GM19035 (cell line): Measurements from ENCODE around the gene ADGRB3.
A peak's percentile ranks its signal among the peaks of the same experiment; 100 is the strongest.

Experiments used
- ATAC-seq: cut with Tn5 transposase; IDR thresholded peaks from one replicate; pipeline ENCODE4 v1.9.1; 2021; ENCODE audit not compliant: unreplicated experiment

The ADGRB3 gene

DNA sequence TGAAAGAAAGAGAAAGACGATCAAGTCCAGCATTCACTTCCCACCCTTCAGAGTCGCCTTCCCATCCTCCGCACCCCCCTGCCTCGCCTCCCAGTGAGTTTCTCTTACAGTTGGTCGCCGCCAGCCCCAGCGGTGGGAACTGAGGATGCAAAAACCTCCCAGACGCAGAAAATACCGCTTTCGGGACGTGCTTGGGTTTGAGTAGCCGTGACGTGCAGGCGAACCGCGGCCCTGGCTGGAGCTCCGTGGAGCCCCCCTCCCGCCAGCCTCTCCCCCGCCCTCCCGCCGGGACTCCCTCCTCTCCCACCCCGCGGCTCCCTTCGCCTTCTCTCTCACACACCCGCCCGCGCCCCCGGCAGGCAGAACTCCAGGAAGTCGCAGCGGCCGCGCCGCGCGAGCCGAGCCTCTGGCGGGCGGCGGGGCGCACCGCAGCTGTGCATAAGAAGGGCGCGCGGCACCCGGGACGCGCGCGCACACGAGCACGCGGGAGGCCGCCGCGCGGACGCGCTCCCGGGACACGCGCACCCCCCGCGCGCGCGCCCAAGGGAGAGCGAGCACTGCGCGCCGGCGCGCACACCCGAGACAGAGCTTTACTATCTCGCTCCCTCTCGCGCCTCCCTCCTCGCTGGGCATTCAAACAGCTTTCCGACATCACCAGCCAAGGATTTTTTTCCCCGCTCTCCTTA is at the start of gene ADGRB3:
Gene ADGRB3, plus strand, starts transcription at position 557 of the 686 bp plus-strand sequence. CDS start 3,394 bp downstream, outside the sequence.
- ATAC-seq: peak; percentile 79

DNA sequence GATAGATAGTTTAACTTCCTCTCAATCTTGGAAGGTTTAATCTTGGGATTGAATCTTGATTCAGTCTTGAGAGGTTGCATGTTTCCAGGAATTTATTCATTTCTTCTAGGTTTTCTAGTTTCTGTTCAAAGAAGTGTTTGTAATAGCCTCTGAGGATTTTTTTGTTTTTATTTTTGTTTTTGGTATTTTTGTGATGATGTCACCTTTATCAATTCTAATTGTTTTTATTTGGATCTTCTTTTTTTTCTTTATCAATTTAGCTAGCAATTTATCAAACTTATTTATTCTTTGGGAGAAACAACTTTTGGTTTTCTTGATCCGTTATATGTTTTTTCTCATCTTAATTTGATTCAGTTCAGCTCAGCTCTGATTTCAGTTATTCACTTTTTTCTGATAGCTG is 41.5 kb upstream of the ADGRB3 start:
- ATAC-seq: no peak

DNA sequence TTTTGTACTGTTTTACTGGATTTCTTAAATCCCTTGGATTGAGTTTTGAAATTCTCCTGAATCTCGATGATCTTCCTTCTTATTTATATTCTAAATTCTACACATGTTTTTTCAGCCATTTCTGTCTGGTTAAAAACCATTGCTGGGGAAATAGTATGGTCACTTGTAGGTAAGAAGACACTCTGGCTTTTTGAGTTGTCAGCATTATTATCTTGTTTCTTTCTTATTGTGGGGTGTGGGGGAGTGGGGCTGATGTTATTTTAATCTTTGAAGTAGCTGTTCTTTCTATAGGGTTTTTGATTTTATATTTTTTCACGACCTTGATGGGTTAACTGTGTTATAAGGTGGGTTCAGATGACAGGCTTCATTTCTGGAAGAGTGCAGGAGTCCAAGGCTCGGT is 37.4 kb upstream of the ADGRB3 start:
- no peak for ATAC-seq

DNA sequence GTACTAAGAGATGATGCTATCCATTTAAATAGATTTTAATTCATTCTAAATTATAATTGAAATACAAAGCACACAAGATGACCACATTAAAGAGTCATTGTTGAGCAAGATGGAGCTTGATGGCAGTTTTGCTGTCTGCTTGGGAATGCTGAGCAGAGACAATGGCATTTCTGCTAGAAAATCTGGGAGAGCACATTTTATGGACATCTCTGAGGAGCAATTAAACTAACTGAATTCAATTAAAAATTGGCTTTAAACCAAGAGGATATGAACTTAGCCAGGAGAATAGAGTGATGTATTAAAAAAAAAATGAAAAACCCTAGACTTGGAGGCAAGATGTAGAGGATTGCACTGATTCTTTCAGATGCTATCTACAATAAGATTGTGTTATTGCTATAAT is 19.1 kb upstream of the ADGRB3 start:
- ATAC-seq: no peak

DNA sequence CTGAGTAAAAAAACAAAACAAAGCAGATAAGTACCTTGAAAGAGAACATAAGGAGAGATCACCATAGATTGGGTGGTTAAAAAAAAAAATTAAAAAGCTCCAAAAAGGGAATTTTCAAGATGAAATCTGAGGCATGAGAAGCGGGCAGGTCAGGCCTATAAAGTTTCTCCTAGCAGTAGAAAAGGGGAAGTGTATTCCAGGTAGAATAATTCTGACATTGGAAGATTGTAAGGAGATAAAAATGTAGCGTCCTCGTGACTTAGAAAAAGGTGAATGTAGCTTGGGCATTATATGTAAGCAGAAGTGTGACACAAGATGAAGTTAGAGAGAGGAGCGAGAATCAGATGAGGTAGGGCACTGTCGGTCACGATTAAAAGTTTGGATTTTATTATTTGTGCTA is 9.1 kb upstream of the ADGRB3 start:
- ATAC-seq: no peak

DNA sequence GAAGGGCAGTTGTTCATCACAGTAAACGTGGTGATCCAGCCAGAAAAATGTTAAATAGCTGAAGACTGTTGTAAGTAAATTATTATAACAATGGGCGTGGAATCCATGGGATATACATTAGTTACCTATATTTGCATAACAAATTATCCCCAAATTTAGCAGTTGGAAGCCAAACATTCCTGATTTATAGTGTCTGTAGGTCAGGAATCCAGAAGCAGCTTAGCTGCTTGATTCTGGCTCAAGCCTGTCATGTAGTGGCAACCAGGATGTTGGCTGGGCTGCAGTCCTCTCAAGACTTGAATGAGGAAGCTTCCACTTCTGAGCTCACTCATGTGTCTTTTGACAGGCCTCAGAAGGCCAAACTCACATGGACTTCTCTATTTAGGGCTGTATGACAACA is 6.9 kb upstream of the ADGRB3 start:
- no peak for ATAC-seq

DNA sequence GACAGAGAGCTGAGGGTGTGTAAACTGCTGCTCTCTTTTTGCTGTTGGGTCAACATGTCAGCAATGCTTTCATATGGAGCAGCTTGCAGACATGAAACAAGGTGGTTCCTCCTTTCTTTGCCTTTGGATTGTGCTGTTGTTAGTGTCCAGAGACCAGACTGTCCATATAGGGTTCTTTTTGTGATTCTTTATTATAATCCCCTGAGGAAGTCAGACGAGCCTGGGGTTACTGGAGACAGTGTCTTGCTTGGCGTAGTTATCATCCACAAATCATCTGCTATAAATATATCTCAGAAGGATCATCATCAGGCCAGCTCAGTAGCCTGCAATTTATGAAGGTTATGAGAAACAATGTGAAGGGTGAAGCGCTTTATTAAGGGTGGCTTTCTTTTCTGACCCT is 2.3 kb upstream of the ADGRB3 start:
- no peak for ATAC-seq

DNA sequence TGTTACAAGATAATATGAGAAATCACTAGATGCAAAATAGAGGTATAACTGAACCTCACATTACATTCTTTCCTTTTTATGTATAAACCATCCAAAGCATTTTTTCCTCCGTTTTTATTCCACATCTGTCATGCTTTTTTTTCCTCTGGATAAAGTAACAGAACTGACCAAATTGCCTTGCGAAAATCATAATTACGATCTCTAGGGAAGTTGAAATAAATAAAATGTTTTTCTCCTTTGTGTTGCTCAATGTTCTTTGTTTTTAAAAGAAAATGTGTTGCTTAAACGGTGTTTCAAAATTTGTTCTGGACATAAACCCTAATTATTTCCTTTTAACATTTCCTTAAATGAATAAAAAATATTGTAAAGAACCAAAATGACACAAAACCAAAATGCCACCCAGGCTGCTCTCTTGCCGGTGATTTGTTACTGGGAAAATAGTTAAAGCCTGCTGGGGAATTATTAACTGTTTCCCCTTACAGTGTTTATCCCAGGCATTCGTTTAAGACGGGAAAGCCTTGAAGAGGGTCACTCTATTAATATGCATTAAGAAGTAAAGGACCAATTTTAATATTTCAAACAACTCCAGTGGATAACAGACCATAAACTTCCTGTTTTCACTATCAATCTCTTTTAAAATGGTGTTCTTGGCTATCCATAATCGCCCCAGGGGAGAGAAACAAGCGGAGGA is 1.7 kb upstream of the ADGRB3 start:
- ATAC-seq: no peak

DNA sequence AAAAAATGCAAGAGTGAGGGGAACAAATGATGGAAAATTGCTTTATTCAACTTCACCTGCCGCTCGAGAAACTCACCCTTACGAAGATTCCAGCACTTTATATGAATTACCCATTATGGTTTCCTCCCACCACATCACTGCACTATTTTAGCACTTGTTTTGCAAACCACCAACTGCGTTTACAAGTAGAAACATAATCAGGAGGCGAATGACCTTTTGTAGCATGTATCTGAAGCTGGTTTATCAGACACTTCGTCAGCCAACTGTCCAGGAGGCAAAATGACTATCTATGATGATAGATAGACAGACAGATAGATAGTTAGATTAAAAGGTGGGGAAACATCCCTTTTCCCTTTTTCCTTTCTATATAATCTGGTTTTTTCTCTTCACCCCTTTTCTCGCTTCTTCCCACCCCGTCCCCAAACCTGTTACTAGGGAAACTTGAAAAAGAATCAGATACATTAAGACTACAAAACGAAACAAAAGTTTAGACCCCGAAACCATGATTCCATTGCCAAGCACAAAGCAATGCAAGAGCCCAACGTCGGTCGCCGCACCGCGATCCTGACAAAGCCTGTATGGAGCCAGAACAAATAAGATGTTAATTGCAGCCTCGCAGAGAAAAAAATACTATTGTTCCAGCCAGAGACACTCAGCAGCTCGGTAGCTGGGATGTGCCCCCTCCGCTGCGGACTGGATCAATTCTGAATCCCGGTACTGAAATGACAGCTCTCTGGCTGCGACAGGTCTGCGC is 933 bp upstream of the ADGRB3 start:
- ATAC-seq: no peak

DNA sequence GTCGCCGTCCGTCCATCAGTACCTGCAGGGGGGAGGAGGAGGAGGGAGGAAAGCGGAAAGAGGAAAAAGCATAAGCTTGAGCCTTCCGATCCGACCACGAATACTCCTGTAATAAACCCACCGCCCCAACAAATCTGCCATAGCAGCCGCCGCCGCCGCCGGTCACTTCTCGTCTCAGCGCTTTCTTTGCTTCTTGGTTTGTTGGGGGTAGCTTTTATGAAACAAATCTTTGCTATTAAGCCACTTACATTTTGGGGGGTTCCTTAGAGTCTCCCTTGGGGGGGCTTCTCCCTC is 277 bp downstream of the ADGRB3 start:
- peak; percentile 5 for ATAC-seq

DNA sequence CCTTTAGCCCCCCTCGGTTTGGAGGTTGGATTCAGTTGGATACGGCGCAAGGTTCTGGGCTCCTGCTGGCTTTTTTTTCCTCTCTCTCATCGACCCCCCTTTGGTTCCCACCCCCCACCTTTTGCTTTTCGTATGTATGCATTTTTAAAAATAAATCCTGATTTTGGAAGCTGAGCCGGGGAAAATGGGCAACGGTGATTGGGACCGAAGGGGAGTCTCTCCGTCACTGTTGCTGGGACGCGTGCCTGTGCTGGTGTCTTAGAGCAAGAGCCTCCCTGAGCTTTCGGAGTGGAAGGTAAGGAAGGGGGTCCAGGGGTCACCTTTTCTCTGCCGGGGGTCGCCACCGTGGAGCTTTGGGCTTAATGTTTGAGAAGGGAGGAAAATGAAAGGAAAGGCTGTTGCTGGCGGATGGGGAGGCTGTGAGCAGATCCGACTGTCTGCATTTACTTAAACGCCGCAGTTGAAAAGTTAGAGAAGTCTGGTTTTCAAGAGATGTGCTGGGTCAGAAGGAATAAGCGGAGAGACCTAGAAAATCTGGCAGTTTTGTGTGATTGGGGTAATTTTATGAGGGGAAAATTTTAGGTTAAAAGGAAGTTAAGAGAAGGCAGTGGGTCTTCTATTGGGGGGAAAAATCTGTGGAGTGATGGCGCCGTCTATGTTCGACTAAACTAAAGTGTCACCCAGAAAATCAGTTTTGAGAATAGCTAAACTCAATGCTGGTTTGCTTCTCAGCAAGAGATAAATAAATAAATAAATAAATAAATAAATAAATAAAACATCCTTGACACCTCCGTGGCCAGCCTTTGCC is 828 bp downstream of the ADGRB3 start:
- no peak for ATAC-seq

DNA sequence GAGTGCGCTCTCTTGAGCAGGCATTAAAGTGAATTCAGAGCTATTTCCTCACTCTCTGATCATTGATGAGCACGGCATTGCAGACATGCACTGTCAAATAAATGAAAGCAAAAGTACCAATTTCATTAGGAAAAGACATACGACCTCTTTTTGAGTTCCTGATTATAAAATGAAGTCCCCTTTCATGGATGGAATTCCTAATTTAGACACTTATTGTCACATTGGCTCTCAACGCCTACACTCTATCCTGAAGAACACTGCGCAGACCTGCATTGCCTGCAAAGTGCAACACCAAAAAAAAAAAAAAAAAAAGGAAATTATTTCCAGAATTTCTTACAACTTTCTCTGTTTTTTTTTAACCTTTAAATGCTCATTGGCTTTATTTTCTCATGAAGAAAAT is 1.6 kb downstream of the ADGRB3 start:
- ATAC-seq: no peak

DNA sequence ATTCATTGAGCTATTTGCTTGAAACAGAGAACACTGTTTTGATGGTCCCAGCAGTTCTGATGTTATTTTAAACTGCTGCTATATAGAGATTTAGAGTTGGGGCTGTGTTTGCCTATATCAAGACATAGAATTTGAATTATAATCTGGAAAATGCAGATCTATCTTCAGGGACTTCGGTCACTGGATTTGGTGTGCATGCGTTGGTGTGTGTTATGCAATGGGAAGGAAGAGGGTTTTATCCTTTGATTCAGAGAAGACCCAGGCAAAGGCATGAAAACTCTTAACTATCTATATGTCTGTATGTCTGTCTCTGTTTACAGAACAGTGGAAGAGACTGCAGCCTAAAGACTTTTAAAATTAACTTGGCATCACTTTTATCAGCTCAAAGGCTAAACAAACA is 2.0 kb downstream of the ADGRB3 start:
- no peak for ATAC-seq

DNA sequence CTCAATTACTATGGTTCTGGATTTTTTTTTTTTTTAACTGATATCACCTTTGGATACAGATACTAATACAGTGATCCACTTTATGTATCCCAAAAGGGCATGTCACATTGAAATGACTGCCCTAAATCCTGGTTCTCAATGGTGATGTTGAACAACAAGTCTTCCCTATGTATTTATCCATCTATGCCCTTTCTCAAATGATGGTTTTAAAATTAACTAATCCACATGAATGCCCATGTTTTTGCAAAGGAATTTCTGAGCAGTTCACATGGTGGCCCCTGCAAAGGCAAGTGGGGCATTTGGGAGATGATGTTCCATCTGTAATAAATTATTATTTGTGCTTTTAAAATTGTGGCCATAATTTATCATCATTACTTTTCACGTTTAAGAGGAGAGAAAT is 2.7 kb downstream of the ADGRB3 start:
- ATAC-seq: no peak

DNA sequence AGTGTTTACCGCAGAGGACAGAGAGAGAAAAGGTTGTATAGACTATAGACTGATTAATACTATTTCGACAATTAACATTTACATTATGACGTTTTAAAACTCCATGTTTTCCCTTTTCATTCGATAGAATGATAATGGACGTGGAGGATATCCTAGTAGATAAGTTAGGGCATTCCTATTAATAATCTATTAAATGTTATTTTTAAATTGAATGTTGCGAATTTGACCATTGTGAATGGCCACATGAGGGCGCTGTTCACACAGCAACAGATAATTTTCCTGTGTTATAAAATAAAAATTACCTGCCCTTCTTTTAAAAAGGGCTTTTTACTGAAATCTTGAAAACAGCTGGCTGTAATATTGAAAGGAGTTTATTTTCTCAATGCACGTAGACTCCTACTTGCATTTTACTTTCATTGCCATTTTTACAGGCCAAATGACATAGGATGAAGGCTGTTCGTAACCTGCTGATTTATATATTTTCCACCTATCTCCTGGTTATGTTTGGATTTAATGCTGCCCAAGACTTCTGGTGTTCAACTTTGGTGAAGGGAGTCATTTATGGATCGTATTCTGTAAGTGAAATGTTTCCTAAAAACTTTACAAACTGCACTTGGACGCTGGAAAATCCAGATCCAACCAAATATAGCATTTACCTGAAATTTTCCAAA is 3.3 kb downstream of the ADGRB3 start:
- no peak for ATAC-seq

DNA sequence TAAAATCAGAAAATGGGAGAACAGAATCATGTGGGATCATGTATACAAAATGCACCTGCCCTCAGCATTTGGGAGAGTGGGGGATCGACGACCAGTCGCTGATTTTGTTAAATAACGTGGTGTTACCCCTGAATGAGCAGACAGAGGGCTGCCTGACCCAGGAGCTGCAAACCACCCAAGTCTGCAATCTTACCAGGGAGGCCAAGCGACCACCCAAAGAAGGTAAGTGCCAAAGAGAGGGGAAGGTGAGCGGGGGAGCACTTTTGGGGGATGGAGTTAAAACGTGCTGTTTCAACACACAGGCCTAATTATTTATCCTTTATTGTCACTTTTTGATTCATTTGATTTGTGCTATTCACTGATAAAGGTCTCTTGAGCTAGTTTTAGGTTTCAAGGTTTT is 4.1 kb downstream of the ADGRB3 start:
- ATAC-seq: no peak

DNA sequence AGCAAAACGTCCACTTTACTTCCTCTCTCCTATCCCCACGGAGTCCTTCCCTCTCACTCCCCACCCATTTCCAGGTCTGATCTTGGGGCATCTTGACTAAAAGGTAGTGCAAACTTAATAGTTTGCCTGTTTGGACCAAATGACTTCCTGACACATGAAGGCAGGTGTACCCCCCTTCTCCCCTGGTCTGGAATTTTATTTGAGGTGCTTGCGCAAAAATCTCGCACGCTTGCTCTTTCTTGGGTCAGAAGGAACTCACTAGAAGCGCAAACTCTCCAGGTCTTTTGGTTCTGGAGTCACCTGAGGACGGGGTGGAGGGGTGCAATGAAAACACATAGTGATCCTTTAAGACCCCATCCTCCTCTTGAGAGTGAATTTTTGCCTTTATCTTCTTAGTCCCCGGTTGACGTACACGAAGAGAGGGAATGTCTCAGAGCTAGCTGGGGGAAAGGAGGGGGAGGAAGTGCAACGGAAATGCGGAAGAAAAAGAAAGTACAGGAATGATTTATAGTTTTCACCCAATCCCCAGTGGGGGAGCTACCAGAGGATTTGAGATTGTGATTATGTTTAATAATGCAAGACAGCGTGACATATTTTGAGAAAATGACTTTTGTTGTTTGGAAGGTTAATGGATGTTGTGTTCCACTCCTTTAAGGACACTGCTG is 4.9 kb downstream of the ADGRB3 start:
- no peak for ATAC-seq

DNA sequence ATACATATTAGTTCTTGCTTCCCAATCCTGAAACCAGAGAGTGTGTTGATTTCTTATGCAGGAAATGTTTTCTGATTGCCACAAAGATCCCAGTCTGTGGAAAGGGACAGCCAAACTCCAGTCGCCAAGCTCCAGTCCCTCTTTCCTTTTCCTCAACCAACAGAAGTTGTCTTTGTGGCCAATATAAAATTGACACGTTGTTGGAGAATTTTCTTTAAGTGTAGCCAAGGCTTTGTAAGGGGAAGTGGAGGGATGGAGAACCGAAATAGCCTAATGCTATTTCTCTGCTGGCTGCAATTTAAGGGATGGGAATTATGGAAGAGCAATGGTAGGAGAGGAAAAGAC is 5.4 kb downstream of the ADGRB3 start:
- ATAC-seq: no peak

DNA sequence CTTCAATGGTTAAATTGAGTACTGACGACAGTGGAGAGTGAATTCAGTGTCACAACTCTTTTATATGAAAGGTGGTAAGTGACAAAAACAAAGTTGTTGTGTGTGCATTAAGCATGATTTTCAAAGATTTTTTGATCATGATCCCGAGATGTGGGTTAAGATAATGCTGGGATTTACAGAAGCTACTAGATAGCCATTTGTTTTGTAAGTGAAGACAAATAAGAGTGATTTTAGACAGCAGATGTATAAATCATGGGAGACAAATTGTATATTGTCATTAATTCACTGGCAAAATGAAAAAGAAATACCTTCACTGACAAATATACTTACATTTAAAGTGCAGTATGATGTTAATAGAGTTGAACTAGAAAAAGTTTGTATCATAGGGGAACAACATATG is 6.1 kb downstream of the ADGRB3 start:
- ATAC-seq: no peak

DNA sequence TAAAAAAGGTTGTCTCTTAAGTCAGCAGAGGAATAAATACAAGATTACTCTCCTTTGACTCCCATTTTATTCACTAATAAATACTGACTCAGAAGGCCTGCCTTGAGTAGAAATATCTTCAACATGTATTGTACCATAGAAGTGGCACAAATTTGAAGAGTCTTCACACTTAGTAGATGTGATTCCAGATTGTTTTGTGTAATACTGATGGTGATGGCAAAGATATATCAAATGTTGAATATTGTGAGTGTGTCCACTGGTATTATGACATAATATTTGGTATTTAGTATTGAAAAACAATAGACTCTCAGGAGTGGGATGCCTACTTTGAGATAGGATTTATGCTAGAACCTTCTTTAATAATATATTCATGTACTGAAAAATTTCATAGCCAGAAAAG is 7.0 kb downstream of the ADGRB3 start:
- no peak for ATAC-seq

DNA sequence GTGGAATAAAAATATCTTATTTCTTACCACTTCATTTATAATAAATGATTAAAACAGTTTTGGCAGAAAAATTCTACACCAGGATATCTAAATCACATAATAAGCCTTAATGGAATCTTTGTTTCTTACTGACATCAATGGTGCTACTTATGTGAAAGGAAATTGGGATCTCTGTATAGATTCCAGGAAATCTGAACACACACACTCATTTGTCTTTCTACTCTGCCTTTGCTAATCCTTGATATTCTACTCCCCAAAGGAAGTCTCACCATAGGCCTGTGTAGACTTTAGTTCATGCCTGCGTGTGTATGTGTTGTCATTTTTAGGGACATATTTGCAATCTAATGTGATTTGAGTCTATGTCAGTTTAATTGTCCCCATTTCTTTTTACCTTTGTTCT is 7.9 kb downstream of the ADGRB3 start:
- ATAC-seq: no peak
